BLaER1 treated with 17β-estradiol and CSF1 and Interleukin-3, amounts not matched to agents 10 nM and 100 nM (cell line): ENCODE data around the gene NCBP3.

ENCODE experiments used
- H3K27ac ChIP-seq, 11 experiments: shearing (Covaris generic); formaldehyde crosslinking; 2 replicates each; pipeline ENCODE4 v1.8.1; 2022
- H3K27me3 ChIP-seq, 11 experiments: shearing (Covaris generic); formaldehyde crosslinking; 2 replicates each; pipeline ENCODE4 v1.8.1; 2022
- H3K36me3 ChIP-seq, 11 experiments: shearing (Covaris generic); formaldehyde crosslinking; 2 replicates each; pipeline ENCODE4 v1.8.1; 2022
- H3K4me1 ChIP-seq, 10 experiments: shearing (Covaris generic); formaldehyde crosslinking; 2 replicates each; pipeline ENCODE4 v1.8.1; 2022
- H3K4me2 ChIP-seq, 11 experiments: shearing (Covaris generic); formaldehyde crosslinking; 2 replicates each; pipeline ENCODE4 v1.8.1; 2022
- H3K4me3 ChIP-seq, 10 experiments: shearing (Covaris generic); formaldehyde crosslinking; 2 replicates each; pipeline ENCODE4 v1.8.1; 2022
- H3K9ac ChIP-seq, 11 experiments: shearing (Covaris generic); formaldehyde crosslinking; 2 replicates each; pipeline ENCODE4 v1.8.1; 2022
- H3K9me3 ChIP-seq, 11 experiments: shearing (Covaris generic); formaldehyde crosslinking; replicated peaks in 1 of 11; 2 replicates each; pipeline ENCODE4 v1.8.1; 2022
- H4K20me1 ChIP-seq, 11 experiments: shearing (Covaris generic); formaldehyde crosslinking; 2 replicates each; pipeline ENCODE4 v1.8.1; 2022
- Cebpa-rat ChIP-seq, 11 experiments: shearing (Covaris generic); IDR thresholded peaks; 2 replicates each; pipeline ENCODE4 v1.8.1; 2022

The NCBP3 gene

DNA sequence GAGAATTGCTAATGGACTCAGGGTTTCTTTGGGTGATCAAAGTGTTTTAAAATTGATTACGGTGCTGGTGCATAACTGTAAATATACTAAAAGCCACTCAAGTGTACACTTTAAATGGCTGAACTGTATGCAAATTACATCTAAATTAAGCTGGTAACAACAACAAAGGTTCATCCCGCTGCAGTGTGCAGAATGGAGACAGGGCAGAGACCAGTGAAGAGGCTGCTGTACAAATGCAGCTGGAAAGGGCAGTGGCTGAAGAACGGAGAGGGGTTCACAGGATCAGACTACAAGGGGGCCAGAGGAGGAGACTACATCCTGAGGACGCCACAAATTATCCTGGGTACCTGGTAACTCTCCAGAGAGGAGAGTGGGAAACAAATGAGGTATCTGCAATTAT, 36.0 kb downstream of the NCBP3 start:
- peaks cover 0 to 23% (median 0%) of the 10 kb centered on the region in 11 experiments; a peak in 6 of 22 replicates for H4K20me1 ChIP-seq
- peaks cover 79 to 97% (median 93%) of the 10 kb centered on the region in 11 experiments for H3K36me3 ChIP-seq
- no peaks in the 10 kb centered on the region for H3K27me3 ChIP-seq
- H3K4me3 ChIP-seq: no peak overlapping the region
- no peaks in the 10 kb centered on the region for H3K9me3 ChIP-seq
- H3K4me1 ChIP-seq: peaks cover 9 to 35% (median 27%) of the 10 kb centered on the region in 10 experiments
- peak overlapping the region in 3 of 11 experiments; percentile 13 to 36 (median 33); a peak in 3 of 22 replicates for H3K27ac ChIP-seq
- H3K4me2 ChIP-seq: peak overlapping the region in 7 of 11 experiments; percentile 34 to 63 (median 48); a peak in 11 of 22 replicates
- peak overlapping the region in 4 of 11 experiments; percentile 7 to 43 (median 14); a peak in 3 of 22 replicates for H3K9ac ChIP-seq
- no peak for TF ChIP-seq Cebpa-rat (IDR thresholded peaks at IDR 0.05)

DNA sequence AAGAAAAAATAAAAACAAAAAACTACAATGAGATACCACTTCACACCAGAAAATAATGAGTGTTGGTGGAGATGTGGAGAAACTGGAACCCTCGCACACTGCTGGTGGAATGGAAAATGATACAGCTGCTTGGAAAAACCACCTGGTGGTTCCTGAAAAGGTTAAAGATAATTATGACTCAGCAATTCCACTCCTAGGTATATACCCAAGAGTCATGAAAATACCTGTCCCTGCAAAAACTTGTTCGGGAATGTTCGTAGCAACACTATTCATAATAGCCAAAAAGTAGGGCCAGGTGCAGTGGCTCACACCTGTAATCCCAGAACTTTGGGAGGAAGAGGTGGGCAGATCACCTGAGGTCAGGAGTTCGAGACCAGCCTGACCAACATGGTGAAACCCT, 36.9 kb downstream of the NCBP3 start:
- Histone ChIP-seq H3K27ac (no peak overlapping the region), H3K9me3 (no peaks in the 10 kb centered on the region), H4K20me1 (peaks cover 0 to 23% (median 0%) of the 10 kb centered on the region in 11 experiments; a peak in 6 of 22 replicates), H3K36me3 (peaks cover 70 to 89% (median 84%) of the 10 kb centered on the region in 11 experiments), H3K4me2 (no peak overlapping the region), H3K27me3 (no peaks in the 10 kb centered on the region), H3K9ac (no peak overlapping the region), H3K4me3 (no peak overlapping the region), H3K4me1 (peaks cover 18 to 44% (median 36%) of the 10 kb centered on the region in 10 experiments)
- no peak for TF ChIP-seq Cebpa-rat (IDR thresholded peaks at IDR 0.05)

DNA sequence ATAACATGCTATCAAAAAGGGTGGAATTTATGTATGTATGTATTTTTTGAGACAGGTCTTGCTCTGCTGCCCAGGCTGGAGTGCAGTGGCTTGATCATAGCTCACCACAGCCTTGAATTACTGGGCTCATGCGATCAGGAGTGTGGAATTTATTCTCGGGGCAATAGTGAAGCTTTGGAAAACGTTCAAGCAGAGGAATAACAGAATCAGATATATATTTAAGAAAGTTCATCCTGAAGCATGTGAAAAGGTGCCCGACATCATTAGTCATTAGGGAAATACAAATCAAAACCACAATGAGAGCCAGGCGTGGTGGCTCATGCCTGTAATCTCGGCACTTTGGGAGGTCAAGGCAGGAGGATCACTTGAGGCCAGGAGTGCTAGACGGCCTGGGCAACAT, 37.3 kb downstream of the NCBP3 start:
- H3K36me3 ChIP-seq: peaks cover 66 to 84% (median 79%) of the 10 kb centered on the region in 11 experiments
- H3K4me2 ChIP-seq: no peak overlapping the region
- peaks cover 22 to 48% (median 40%) of the 10 kb centered on the region in 10 experiments for H3K4me1 ChIP-seq
- no peak overlapping the region for H3K4me3 ChIP-seq
- H4K20me1 ChIP-seq: peaks cover 0 to 23% (median 0%) of the 10 kb centered on the region in 11 experiments; a peak in 6 of 22 replicates
- H3K9ac ChIP-seq: no peak overlapping the region
- H3K9me3 ChIP-seq: no peaks in the 10 kb centered on the region
- no peak for TF ChIP-seq Cebpa-rat (IDR thresholded peaks at IDR 0.05)
- H3K27ac ChIP-seq: no peak overlapping the region
- no peaks in the 10 kb centered on the region for H3K27me3 ChIP-seq

DNA sequence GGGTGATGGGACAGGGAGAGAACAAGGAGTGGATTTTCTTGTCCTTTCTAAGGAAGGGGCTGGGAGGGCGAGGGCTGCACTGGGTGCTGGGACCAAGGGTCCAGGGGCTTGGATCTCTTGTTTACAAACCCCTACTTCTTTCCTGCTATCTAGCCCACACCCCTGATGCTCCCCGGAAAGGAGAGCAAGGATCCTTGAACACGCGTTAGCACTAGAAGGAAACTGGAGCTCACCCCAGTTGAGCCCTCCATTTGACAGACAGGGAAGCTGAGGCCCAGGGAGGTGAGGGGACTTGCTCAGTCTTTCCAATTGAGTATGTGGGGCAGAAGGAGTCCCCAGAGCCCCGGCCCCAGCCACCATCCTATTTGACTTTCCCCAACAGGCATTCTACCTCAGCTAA, 40.5 kb downstream of the NCBP3 start:
- TF ChIP-seq Cebpa-rat (IDR thresholded peaks at IDR 0.05): no peak
- H3K4me1 ChIP-seq: peaks cover 53 to 67% (median 58%) of the 10 kb centered on the region in 10 experiments
- H4K20me1 ChIP-seq: peaks cover 0 to 9% (median 0%) of the 10 kb centered on the region in 11 experiments; a peak in 5 of 22 replicates
- no peaks in the 10 kb centered on the region for H3K27me3 ChIP-seq
- H3K9me3 ChIP-seq: no peaks in the 10 kb centered on the region
- peak overlapping the region in 1 of 11 experiments; percentile 72; a peak in 2 of 22 replicates for H3K9ac ChIP-seq
- peaks cover 40 to 62% (median 50%) of the 10 kb centered on the region in 11 experiments for H3K36me3 ChIP-seq
- no peak overlapping the region for H3K4me3 ChIP-seq
- H3K27ac ChIP-seq: peak overlapping the region in 8 of 11 experiments; percentile 35 to 79 (median 69); a peak in 16 of 22 replicates
- H3K4me2 ChIP-seq: peak overlapping the region; percentile 62 to 87 (median 75); a peak in 20 of 22 replicates

DNA sequence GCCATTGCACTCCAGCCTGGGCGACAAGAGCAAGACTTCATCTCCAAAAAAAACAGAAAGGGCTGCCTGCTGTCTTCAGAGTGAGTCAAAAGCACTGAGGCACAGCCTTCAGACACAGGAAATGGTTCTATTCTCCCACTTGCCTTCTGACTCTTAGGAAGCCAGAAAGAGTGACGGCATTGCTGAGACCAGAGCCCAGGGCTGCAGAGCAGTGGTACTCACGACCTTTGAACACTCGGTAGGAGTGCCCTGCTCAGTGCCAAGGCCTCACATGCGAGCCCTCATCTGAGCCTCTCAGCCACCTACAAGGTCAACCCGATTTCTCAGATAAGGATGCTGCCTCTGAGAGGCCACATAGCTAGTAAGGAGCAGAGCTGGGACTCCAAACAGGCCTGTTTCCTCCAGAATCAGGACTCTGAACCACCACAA, 41.5 kb downstream of the NCBP3 start:
- peak overlapping the region; percentile 62 to 87 (median 75) for H3K4me2 ChIP-seq
- H3K36me3 ChIP-seq: peaks cover 30 to 56% (median 39%) of the 10 kb centered on the region in 11 experiments
- H3K9ac ChIP-seq: peak overlapping the region; percentile 25 to 72 (median 56); a peak in 19 of 22 replicates
- no peak; a peak in 1 of 22 replicates for TF ChIP-seq Cebpa-rat (IDR thresholded peaks at IDR 0.05)
- peaks cover 56 to 68% (median 65%) of the 10 kb centered on the region in 10 experiments for H3K4me1 ChIP-seq
- H3K27me3 ChIP-seq: no peaks in the 10 kb centered on the region
- H4K20me1 ChIP-seq: no peaks in the 10 kb centered on the region; a peak in 1 of 22 replicates
- peak overlapping the region in 10 of 11 experiments; percentile 43 to 82 (median 70); a peak in 21 of 22 replicates for H3K27ac ChIP-seq
- peak overlapping the region in 5 of 10 experiments; percentile 5 to 21 (median 11); a peak in 1 of 20 replicates for H3K4me3 ChIP-seq
- H3K9me3 ChIP-seq: no peaks in the 10 kb centered on the region

DNA sequence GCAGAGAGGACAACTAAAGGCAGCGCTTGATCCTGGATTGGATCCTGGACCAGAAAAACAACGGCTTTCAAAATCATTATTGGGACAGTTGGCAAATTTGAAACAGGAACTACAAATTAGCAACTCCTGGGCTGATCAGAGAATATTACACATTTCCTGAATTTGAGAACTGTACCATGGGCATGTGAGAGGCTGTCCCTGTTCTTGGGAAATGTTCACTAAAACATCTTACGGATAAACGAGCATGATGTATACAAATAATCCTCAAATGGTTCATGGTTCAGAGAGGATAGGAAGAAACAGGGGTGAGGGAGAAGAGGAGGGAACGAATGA, 42.8 kb downstream of the NCBP3 start:
- Histone ChIP-seq H3K36me3 (peaks cover 17 to 44% (median 27%) of the 10 kb centered on the region in 11 experiments), H3K9me3 (no peaks in the 10 kb centered on the region), H3K4me1 (peaks cover 69 to 81% (median 78%) of the 10 kb centered on the region in 10 experiments), H3K27me3 (no peaks in the 10 kb centered on the region), H3K9ac (peak overlapping the region in 10 of 11 experiments; percentile 25 to 72 (median 58); a peak in 15 of 22 replicates), H3K4me2 (peak overlapping the region; percentile 62 to 87 (median 75)), H3K4me3 (peak overlapping the region in 1 of 10 experiments; percentile 21; a peak in 1 of 20 replicates), H4K20me1 (no peaks in the 10 kb centered on the region; a peak in 2 of 22 replicates), H3K27ac (peak overlapping the region; percentile 39 to 82 (median 70); a peak in 21 of 22 replicates)
- TF ChIP-seq Cebpa-rat (IDR thresholded peaks at IDR 0.05): peak in 1 of 11 experiments; percentile 33; a peak in 1 of 22 replicates

DNA sequence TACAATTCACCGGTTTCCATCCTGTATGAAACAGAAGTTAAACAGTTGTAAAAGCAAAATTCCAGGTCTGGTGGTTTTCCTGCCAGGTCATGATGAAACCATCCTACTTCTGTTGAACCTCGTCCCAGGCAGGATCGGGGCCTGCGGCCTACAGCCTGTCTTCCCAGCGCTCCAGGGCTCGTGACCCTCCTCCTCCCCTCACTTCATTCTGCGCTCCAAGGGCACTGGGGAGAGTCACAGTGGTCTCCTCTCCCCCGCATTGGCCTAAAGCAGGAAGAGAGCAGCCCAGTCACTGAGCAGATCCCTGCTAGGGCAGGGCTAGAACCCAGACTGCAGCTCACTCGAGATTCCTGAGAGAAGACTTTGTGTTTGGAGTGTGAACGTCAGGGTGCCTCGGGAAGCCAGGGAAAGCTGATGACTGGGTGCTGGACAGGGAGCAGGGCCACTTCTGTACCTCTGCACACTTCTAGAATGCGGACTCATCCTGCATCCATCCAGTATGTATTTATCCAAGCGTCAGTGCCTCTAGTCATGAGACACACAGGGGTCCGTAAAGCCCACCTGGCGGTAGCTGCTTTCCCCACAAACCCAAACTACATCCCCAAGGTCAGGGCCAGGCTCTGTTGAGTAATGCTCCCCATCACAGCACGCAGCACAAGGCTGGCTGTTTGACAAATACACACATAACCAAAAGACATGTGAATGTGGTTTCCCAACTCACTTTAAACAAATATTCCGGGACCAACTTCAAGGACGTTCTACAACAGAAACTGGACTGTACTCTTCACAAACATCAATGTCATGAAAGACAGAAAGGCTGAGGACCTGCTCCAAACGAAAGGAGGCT, 43.4 kb downstream of the NCBP3 start:
- peak overlapping the region in 1 of 10 experiments; percentile 21; a peak in 1 of 20 replicates for H3K4me3 ChIP-seq
- peaks cover 0 to 5% (median 0%) of the 10 kb centered on the region in 11 experiments; a peak in 2 of 22 replicates for H4K20me1 ChIP-seq
- no peaks in the 10 kb centered on the region for H3K9me3 ChIP-seq
- TF ChIP-seq Cebpa-rat (IDR thresholded peaks at IDR 0.05): no peak
- H3K9ac ChIP-seq: peak overlapping the region in 10 of 11 experiments; percentile 13 to 69 (median 48); a peak in 14 of 22 replicates
- peak overlapping the region; percentile 9 to 82 (median 70); a peak in 21 of 22 replicates for H3K27ac ChIP-seq
- no peaks in the 10 kb centered on the region for H3K27me3 ChIP-seq
- peaks cover 11 to 38% (median 21%) of the 10 kb centered on the region in 11 experiments for H3K36me3 ChIP-seq
- peaks cover 75 to 86% (median 84%) of the 10 kb centered on the region in 10 experiments for H3K4me1 ChIP-seq
- H3K4me2 ChIP-seq: peak overlapping the region; percentile 62 to 87 (median 75)

GRCh38 chr17:3801792-3802191, 44.3 kb downstream of the NCBP3 start:
- TF ChIP-seq Cebpa-rat (IDR thresholded peaks at IDR 0.05): no peak
- Histone ChIP-seq H3K4me1 (peaks cover 79 to 91% (median 88%) of the 10 kb centered on the region in 10 experiments), H3K4me3 (no peak overlapping the region), H3K27ac (peak overlapping the region in 8 of 11 experiments; percentile 43 to 82 (median 71); a peak in 12 of 22 replicates), H3K36me3 (peaks cover 3 to 29% (median 12%) of the 10 kb centered on the region in 11 experiments; a peak in 20 of 22 replicates), H3K9me3 (no peaks in the 10 kb centered on the region), H3K4me2 (peak overlapping the region in 5 of 11 experiments; percentile 66 to 87 (median 83); a peak in 9 of 22 replicates), H4K20me1 (peaks cover 0 to 5% (median 0%) of the 10 kb centered on the region in 11 experiments; a peak in 1 of 22 replicates), H3K9ac (no peak overlapping the region), H3K27me3 (no peaks in the 10 kb centered on the region)
